DMS 273 (cell line): ENCODE results near the gene HMSD.

ENCODE experiments used
- DNase-seq: peaks from one replicate; lab custom pipeline; 2025; ENCODE audit not compliant: unreplicated experiment; lab: John Stamatoyannopoulos, UW

Gene HMSD

DNA sequence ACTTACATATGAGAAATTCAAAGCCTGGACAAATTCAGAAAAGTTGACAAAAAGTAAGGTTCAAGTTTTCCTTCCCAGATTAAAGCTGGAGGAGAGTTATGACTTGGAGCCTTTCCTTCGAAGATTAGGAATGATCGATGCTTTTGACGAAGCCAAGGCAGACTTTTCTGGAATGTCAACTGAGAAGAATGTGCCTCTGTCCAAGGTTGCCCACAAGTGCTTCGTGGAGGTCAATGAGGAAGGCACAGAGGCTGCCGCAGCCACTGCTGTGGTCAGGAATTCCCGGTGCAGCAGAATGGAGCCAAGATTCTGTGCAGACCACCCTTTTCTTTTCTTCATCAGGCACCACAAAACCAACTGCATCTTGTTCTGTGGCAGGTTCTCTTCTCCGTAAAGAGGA, 37.8 kb downstream of the HMSD start:
- DNase-seq = no peak

DNA sequence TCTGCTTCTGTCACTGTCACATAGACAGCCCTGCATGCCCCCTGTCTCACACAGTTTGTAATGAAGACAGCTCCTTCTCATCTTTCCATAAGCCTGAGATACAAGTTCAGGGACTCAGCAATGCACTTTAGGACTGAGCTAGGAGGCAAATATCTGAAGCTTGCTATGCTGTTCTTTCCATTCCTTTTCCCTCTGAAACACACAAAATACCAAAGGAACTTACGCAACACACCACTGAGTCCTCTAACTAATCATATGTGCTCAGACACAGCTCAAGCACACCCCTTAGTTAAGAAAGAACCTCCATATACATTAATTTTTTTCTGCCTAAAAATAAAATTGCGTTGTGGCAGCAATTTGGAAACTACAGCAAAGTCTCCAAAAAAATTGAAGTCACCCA, 38.6 kb downstream of the HMSD start:
- no peak for DNase-seq

DNA sequence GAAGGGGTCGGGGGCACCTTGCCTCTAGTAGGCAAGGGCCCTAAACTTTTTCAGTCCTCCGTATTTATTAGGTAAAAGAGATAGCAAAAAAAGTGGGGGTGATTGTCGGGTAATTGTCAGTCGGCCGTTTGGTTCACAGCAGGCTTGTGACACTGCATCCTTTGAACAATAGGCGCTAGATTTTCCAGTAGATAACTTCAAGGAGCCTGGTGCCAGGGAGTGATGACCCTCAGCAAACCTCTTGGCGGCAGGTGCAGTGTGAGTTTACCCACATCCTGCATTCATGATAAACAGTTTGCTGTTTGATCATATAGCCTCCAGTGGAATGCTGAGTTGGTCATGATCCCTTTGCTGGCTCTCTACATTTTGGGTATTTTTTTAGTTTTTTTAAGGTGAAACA, 43.6 kb downstream of the HMSD start:
- DNase-seq = no peak

DNA sequence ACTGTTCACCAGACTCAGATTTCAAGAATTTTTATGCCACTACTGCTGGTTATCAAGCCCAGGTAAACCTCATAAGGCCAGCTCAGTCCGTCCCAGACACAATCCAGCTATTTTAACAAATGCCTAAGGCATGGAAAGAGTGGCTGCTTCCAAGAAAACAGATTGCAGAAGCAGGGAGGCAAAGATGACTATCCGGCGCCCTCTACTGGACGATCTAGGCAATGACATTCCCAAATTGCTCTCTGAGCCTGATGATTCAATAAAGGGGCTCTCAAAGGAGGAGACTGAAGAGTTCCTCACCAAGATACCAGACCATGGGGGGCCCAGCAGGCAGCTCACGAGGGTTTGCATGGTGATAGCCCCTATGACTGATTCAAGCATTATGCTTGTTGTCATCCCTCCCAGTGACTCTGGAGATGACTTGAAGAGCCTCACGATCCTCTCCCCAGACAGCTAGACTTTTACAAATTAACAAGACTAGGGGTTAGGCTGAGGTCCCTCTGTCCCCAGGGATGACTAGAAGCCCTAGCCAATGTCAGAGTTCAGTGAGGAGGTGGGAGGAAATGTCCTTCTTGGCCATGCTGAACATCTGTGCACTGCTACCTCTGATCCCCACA, 45.8 kb downstream of the HMSD start:
- peak; percentile 74 for DNase-seq

DNA sequence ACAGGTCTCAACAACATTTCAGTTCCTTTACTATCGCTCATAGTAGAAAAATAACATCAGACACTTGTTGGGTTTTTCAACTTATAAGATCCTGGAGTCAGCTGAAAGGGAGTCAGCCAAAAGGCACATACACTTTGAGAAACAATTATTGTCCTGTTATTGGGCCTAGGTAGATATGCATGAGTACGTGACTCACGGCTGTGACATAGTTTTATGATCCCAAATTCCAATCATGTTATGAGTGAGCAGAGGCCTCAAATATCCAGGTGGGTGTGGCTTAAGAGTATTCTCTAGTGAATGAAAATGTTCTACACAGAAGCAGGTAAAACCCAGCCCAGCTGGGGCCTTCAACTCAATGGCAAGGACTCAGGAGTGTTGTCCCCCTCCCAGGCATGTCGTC, 47.9 kb downstream of the HMSD start:
- DNase-seq = no peak

DNA sequence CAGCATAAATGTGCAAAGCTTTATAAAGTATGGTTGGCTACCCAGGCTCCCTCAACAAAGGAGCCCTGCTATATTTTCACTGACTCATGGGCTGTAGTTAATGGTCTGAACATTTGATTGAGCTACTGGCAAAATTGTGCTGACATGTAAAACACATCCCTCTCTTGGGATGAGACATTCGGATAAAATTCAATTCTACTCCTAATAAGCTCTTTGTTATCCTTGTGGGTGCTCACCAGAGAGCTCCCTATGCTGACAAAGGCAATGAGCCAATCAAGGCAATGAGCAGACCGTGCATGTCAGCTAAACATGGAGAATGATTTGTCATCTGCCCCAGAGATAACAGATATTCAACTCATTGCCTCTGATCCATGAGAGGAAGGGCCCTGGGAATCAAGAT, 48.5 kb downstream of the HMSD start:
- DNase-seq = no peak

DNA sequence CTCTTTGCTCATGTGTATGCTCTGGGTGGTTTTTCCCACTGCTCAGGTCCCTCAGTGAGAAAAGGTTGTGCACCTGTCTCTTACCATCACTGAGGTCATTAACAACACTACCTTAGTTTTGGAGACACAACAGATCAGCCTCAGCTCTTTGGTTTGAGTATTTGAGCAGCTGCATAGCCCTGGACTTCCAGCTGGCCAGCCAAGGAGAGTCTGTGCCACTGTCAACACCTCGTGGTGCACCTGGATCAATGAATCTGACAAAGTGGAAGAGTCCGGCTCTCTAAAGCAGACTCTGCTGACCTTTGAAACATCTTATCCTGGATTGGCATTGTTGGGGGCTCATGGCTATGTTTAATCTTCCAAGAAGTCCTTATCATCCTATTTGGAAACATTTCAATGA, 50.8 kb downstream of the HMSD start:
- DNase-seq = no peak

DNA sequence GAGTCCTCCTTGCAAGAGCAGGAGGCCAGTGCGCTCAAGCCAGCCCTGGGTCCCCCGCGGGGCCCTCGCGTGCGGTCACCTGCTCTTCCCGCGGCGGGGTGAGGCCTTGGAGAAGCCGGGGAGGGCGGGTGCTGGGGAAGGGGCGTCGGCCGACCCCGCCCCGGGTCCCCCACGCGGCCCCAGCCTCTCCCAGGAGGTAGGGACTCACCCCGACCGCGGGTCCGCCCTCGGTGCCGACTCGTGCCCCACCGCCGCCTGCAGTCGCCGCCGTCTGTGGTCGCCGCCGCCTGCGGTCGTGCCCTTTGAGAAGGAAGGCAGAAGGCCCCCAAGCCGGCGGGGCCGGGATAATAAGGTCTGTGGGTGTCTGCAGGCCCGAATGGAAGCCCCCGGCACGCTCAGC, 53.5 kb downstream of the HMSD start:
- DNase-seq = no peak

DNA sequence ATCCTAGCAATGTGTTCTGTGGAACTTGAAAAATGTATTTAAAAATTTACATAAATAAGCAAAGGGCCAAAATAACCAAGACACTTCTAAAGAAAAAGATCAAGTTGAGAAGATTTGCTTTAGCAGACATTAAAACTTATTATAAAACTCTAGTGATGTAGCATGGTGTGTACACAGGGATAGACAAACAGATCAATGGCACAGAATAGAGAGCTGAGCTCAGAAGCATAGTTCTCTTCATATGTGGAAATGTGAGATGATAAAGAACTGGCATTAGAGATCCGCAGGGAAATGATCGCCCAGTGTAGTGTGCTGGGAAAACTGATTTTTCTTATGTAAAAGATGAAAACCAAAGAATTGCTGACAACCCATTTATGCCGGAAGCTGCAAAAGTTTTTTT, 60.2 kb downstream of the HMSD start:
- DNase-seq = no peak
